ENCODE results near the gene GALNT10.

GALNT10 gene

DNA sequence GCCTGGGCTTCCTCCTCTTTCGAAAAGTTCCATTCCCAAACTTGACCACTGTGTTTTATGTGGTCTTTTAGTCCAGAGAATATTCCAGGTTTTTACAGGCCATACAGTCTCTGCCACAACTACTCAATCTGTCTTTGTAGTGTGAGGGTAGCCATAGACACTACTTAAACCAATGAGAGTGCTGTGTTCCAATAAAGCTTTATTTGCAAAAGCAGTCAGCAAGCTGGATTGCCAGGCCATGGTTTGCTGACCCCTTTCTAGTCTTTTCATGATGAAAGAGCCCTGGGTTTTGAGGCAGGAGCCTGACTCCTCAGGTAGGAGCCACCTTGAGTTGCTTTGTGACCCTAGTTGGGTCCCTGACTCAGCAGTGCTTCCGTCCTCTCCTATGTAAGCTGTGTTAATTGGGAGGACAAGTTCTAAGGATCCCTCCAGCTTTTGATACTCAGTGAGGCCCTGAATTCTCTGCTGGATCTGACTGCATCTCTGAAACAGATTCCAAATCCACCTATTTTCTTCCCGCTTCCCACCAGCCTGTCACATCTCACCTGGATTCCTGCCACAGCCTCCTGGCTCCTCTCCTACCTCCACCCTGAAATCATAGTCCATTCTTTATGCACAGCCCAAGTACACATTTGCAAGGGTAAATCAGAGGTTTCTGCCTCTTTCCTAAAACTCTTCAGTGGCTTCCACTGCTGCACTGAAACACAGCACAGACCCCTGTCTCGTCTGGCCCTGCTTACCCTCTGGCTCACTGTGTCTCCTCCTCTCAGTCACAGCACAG is 13.5 kb downstream of the GALNT10 start:
- DNase-seq: no peak

- no peak for DNase-seq
Observed at GRCh38 chr5:154205441-154206117, 15.0 kb downstream of the GALNT10 start.

GRCh38 chr5:154206311-154206710 is 15.8 kb downstream of the GALNT10 start:
- DNase-seq: no peak

DNA sequence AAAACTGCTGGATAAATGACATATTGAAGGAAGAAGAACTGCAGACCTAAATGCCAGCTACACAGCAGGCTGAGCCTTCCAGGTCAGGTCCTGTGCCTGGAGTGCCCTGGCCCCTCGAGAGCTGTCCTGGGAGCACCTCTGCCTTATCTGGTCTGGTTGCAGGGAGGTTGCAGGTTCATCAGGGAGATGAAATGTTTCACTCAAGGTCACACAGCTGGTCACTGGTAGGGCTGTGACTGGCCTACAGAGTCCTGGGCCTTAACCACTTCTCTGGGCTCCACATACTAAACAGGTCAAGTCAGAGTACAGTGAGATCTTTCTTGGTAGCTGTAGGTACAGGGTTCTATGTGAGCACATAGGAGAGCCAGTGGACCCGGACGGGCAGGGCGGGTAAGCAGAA is 16.7 kb downstream of the GALNT10 start:
- no peak for DNase-seq

- DNase-seq: no peak
Observed at GRCh38 chr5:154209591-154210081, 19.1 kb downstream of the GALNT10 start.

- no peak for DNase-seq
Observed at GRCh38 chr5:154210163-154210562, 19.6 kb downstream of the GALNT10 start.

DNA sequence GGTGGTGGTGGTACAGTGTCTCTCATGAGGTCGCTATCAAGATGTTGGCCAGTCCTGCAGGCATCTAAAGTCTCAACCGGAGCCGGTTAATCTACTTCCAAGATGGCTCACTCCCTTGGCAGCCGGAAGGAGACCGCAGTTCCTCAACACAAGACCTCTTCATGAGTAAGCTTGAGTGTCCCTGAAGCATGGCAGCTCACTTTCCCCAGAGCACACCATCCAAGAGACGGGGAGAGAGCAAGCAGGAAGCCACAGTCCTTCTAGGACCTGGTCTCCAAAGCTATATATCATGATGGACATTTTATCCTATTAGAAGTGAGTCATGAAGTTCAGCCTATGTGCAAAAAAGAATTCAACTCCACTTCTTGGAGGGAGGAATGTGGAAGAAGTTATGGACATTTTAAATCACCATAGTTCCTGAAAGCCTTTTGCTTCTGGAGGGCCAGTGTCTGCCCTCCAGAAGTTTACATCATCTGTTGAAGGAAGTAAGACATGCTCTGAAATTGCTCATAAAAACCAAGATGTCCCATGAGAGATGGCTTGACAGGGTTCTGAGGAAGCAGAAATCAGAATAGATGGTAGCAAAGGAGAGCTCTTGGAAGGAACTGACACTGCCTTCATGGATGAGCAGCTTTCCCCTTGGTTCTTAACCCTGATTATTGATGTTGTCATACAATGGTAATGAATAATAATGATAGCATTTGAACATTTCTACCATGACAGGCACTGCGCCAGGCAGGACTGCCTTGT is 21.3 kb downstream of the GALNT10 start:
- DNase-seq: no peak

DNA sequence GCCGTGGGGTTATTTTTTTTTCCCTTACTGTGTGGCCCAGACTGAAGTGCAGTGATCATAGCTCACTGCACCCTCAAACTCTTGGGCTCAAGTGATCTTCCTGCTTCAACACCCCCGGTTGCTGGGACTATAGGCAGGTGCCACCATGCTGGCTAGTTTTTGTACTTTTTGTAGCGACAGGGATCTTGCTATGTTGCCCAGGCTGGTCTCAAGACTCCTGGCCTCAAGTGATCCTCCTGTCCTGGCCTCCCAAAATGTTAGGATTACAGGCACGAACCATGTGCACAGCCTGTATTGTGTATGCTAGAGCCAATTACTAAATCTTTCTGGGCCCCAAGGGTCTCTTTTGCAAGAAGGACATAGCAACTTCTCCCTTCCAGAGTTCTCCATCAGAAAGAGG is 23.1 kb downstream of the GALNT10 start:
- DNase-seq: no peak

DNA sequence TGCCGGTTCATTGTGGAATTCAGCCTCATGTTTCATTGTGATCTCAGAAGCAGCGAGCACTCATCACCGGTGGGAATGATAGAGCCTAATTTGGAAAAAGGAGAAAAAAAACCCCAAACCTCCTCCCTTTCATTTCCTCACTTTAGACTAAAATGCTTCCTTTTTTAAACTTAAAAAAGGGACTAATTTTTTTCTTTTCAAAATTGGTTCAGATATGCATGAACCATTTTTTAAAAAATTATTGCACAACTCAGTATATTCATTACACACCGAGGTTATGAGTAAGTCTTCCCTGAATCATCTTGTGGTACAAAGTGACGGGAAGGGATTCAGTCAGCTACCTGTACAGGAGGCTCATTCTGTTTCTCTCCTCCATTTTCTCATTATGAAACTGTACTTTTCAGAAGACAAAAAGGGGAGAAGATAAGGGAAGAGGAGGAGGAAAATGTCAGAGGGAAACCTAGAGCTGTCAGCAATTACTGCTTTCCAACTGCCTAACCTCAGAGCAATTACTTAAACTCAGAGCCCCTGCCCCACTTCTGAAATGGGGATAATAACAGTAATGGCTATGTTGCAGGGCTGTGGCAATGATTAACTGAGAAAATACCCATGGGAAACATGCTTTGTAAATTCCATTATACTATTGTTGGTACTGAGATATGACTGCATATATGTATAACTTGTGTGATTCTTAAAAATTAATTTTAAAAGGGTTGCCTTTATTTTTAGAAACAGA is 24.0 kb downstream of the GALNT10 start:
- no peak for DNase-seq

- no peak for DNase-seq
Observed at GRCh38 chr5:154215571-154216325, 25.2 kb downstream of the GALNT10 start.

GRCh38 chr5:154217462-154217861 is 26.9 kb downstream of the GALNT10 start:
- no peak for DNase-seq

- no peak for DNase-seq
Observed at GRCh38 chr5:154218786-154219185, 28.3 kb downstream of the GALNT10 start.

- no peak for DNase-seq
Observed at GRCh38 chr5:154220625-154221024, 30.1 kb downstream of the GALNT10 start.

DNA sequence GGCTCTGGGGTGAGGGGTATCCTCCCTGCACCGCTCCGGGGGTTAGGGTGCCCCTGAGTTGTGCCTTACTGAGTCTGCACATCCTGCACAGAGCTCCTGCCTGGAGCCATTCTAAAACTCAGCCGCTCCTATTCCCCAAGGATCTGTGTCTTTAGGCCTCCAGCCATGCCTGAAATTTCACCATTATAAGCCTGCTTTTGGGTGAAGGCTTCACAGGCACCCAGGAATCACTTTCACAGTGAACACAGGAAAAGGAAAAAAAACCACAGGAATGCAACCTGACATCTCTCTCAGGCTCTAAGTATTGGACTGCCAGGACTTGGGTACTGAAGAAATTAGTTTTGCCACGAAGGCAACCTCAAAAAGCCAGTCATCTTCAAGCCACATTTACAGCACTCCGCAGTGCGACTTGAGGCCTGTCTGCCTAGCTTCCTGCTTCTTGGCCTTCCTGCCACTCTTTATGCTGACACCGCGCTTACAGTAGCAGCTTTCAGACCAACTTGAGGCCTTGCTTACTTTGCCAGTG is 30.9 kb downstream of the GALNT10 start:
- peak; percentile 14 to 41 for DNase-seq

DNA sequence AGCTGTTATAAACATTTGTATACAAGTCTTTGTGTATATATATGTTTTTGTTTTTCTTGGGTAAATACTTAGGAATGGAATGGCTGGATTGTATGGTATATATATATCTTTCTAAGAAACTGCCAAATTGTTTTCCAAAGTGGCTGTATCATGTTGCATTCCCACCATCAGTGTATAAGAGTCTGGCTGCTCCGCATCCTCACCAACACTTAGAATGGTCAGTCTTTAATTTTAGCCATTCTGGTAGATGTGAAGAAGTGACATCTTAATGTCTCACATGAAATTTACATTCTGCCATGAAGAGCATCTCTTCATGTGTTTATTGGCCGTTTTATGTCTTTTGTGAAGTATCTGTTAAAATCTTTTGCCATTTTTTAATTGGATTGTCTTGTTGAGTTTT is 31.9 kb downstream of the GALNT10 start:
- no peak for DNase-seq

GRCh38 chr5:154223320-154223719 is 32.8 kb downstream of the GALNT10 start:
- no peak for DNase-seq

DNA sequence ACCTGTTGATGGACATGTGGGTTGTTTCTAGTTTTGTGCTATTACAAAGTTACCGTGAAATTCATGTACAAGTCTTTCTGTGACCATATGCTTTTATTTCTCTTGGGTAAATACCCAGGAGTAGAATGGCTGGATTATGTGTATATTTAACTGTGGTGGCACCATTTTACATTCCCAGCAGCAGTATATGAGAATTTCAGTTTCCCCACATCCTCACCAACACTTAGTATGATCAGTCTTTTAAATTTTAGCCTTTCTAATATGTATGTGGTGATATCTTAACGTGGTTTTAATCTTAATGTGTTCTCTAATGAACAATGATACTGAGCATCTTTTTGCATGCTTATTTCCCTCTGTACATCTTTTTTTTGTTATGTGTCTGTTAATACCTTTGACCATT is 36.6 kb downstream of the GALNT10 start:
- no peak for DNase-seq

DNA sequence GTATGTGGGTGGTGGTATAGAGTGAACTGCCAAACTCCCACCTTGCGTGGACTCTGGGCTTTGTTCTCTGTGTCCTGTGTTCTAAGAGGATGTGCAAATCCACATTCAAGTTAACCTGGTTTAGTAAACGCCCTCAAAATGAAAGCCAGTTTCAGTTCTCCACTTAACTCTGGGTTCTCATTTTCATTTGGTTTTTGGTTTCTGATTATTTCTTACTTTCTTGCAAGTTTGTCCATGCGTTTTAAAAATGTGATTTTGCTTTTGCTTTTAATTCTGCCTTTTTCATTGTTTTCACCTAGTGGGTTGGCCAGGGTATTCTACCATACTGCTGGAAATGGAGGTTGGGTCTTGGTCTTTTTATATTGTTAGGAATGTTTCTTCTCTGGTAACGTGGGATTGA is 38.2 kb downstream of the GALNT10 start:
- DNase-seq: no peak

DNA sequence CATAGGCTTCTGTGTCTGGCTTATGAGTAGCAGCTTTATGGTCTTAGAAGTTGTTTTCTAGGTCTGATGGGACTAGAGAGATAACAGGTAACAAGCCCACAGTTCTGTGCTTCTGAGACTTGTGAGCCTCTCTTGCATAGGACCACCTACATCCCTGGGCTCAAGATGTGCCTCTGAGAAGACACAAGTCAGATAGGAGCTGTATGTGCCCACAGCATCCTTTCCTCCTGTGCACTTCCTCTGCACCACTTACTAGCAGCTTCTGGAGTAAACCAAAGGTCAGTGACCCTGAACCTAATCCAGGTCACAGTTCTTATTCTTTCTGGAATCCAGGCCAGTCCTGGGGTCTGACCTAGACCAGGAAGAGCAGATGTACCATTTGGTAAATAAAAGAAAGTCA is 40.0 kb downstream of the GALNT10 start:
- DNase-seq: no peak

DNA sequence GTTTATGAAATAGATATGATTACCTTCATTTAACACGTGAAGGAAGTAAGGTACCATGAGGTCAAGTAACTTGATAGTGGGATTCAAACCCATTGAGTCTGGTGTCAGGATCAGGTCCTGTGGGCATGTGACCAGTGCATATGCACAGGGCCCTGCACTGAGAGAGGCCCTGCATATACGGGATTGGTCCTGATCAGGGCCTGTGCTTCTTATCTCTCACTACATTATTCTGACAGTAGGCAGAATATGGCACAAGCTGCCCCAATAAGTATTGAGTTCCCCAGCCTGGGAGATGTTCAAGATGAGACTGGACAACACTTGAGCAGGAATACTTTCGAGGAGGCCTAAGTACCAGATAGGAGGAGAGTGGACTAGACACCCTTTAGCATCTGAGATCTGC is 44.0 kb downstream of the GALNT10 start:
- DNase-seq: no peak

DNA sequence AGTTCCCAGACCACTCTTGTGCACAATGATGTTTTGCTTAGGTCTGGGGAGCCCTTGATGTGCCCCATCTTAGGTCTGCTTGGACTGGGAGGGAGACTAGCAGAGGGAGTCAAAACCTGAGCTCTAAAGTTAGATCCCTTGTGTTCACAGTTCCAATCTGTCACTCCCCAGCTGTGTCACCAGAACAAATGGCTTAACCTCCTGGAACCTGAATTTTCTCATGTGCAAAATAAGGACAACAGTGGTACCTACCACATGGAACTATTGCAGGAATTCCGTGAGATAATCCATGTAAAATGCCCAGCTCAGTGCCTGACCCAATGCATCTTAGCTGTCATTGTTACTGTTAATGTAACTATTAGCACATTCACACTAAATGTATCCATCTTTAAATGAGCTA is 45.5 kb downstream of the GALNT10 start:
- DNase-seq: no peak

Data from stimulated activated CD4-positive, alpha-beta T cell treated with anti-CD3 and anti-CD28 coated beads, Interleukin-4, amount 100 ng/mL, for 4 hours (primary cell).